Subcutaneous adipose tissue (tissue), 4 donors: ENCODE results near the gene PFDN2. TPM values are rescaled to one million over a fixed set of nuclear protein-coding genes. Genes with fewer than 3 reads are reported as not detected.

ENCODE experiments used
- CTCF ChIP-seq: fragments of 450-650 bp; IDR thresholded peaks from one replicate; pipeline ENCODE4 v1.5.1; 2016; ENCODE audit warnings: low read depth, mild to moderate bottlenecking, control low read depth, antibody characterized with exemption, moderate library complexity
- total RNA-seq, 4 donors: library from RNA; depleted of rRNA; stranded (reverse); fragments of >200 nt; gene quantifications; one replicate each; pipeline ENCODE4 v1.1.0, GENCODE V29; 2016

Gene PFDN2
- total RNA-seq, 4 donors from 2014 or later: 35.0 to 57.1 (median 42.5) TPM

DNA sequence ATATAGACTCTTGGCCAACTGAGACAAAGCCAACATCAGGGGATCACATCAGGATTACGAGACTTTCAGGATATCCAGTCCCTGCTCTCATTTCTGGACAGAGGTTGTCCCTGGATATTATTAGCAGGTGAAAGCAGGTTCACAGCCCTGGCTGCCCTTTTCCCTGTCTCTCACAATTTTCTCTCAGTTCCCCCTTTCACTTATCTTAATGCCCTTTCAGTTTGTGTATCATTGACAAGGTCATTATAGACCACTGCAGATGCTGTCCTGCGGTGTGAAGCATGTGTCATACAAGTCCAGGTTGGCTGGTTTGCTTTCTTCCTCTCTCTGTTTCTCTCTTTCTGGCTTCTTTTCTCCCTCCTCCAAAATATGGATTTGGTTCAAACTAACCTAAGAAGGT lies 21.8 kb downstream of the PFDN2 start:
- no peak for TF ChIP-seq CTCF

DNA sequence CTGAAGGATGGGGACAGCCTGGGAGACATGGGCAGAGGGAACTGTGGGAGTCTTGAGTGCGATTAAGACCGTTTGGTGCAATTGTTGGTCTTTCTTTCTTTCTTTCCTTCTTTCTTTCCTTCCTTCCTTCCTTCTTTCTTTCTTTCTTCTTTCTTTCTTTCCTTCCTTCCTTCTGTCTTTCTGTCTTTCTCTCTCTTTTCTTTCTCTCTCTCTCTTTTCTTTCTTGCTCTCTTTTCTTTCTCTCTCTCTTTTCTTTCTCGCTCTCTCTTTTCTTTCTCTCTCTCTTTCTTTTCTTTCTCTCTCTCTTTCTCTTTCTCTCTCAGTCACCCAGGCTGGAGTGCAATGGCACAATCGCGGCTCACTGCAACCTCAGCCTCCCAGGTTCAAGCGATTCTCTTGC lies 22.6 kb downstream of the PFDN2 start:
- no peak for TF ChIP-seq CTCF

- TF ChIP-seq CTCF: no peak
Measured at GRCh38 chr1:161094481-161094880, 23.4 kb downstream of the PFDN2 start.

- no peak for TF ChIP-seq CTCF
Measured at GRCh38 chr1:161092621-161093028, 25.2 kb downstream of the PFDN2 start.

DNA sequence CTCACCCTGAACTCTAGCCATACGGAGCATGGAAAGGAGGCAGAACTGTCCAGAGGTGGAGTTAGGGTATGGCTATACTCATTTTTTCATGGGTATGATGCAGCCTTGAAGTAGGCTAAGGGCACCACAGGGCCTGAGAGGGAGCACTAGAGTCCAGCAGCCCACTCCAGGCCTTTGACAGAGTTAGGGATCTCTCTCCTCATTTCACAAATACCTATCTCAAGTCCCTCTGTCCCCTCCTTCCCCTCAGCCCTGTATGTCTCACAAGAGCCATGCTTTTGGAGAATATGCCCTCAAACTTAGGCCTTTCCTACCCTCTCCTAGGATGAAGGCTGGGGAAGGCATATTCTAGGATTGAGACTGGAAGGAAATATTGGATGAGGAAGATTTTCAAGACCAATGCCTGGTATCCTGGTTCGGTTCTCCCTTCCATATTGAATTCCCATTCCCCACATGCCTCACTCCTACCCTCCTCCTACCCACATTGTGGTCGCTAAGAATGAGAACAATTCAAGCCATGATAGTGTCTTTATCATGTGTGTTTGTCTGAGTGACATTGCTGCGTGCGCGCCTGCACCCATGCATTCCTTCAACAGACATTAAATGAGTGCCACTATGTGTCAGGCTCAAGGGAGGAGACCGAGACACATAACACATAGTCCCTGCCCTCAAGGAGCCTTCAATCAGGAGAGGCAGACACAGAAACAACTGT lies 25.9 kb downstream of the PFDN2 start:
- no peak for TF ChIP-seq CTCF

DNA sequence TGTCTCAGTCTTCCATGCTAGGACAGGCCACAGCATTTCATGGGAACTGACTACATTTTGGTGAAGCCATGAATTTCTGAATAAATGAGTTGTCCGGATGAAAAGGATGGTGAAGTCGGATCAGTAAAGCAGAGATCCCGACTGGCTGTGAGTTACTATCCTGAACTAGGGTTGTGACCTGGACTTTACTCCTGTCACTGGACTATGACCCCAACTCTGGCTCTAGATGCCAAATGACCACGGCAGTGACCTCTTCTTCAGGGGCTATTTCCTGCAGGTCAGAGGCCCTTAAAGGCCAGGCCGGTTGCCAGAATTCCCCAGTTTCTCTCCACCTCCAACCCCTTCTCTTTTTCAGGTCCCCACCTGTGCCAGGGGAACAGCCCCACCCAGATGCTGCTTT lies 26.7 kb downstream of the PFDN2 start:
- TF ChIP-seq CTCF: no peak

DNA sequence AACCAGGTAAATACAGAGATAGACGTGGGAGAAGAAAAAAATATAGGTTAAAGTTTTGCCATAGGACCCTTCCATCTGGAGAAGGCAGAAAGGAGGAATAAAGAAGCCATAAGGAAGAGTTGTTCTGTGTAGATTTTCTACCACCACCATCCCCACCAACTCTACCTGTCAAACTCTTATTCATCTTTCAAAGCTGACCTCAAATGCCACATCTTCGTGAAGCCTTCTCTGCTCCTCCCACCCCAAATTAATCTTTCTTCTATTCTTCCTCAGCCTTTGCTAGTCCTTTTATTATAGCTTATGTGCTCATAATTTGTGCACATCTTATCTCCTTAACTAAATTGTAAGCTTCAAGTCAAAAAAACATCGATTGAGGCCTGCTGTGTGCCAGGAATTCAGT lies 27.2 kb downstream of the PFDN2 start:
- no peak for TF ChIP-seq CTCF
